ENCODE results near the gene EFCAB12. TPM values are rescaled to one million over a fixed set of nuclear protein-coding genes. Genes with fewer than 3 reads are reported as not detected.

EFCAB12 gene
- total and polyA plus RNA-seq, 2 donors (not counting 3 experiments of a cell fraction or from before 2014, with no cell fraction given): 0.15 to 0.49 TPM

- ChIA-PET POLR2A (no interaction called here), CTCF (no interaction called here)
- H3K9me3 ChIP-seq (replicated peaks; ENCODE audit: control insufficient read depth, insufficient read depth, low read length): no peaks in the 10 kb centered on the region
- BruUV-seq (replicated peaks): no TSS peak
- no peaks in the 10 kb centered on the region for H3K79me2 ChIP-seq (ENCODE audit: control insufficient read depth, insufficient read depth, low read length)
- no peak for TF ChIP-seq MAX (IDR thresholded peaks at IDR 0.05; ENCODE audit: insufficient read depth, insufficient read length)
- no peak for TF ChIP-seq FOS (IDR thresholded peaks at IDR 0.05; ENCODE audit: borderline replicate concordance, insufficient read depth, low read length)
- TF ChIP-seq MYC (IDR thresholded peaks at IDR 0.05; ENCODE audit: low read depth, low read length): no peak
- no peak for TF ChIP-seq JUN (IDR thresholded peaks at IDR 0.05; ENCODE audit: borderline replicate concordance, insufficient read depth, insufficient read length, low read depth)
- TF ChIP-seq EZH2 (IDR thresholded peaks at IDR 0.05; ENCODE audit: borderline replicate concordance, low read depth, low read length, severe bottlenecking): no peak
- no peak for TF ChIP-seq POLR2A (IDR thresholded peaks at IDR 0.05; ENCODE audit: low read depth, low read length)
- TF ChIP-seq GATA2 (IDR thresholded peaks at IDR 0.05; ENCODE audit: insufficient read depth, insufficient read length, low read depth, low read length): no peak
- no peak for TF ChIP-seq CTCF (IDR thresholded peaks at IDR 0.05; ENCODE audit: extremely low read depth in 1 of 2, insufficient read depth in 1 of 2, low read depth in 1 of 2, low read length in 2 of 2)
- TF ChIP-seq POLR2AphosphoS5 (IDR thresholded peaks at IDR 0.05; ENCODE audit: insufficient read depth, low read depth, low read length): no peak
- H4K20me1 ChIP-seq (replicated peaks; ENCODE audit: control insufficient read depth, extremely low read depth, insufficient read depth, low read length): no peaks in the 10 kb centered on the region
- H3K4me3 ChIP-seq (replicated peaks in 1 of 3; ENCODE audit: insufficient read depth in 1 of 3, low read depth in 1 of 3, low read length in 3 of 3): no peak overlapping the region
- no peak overlapping the region for H3K4me2 ChIP-seq (ENCODE audit: insufficient read depth, low read length)
- H2AFZ ChIP-seq (ENCODE audit: low read depth, low read length): no peak overlapping the region
- H3K36me3 ChIP-seq (ENCODE audit: control insufficient read depth in 2 of 2, extremely low read depth in 1 of 2, insufficient read depth in 2 of 2, low read length in 2 of 2): no peaks in the 10 kb centered on the region
- no peak overlapping the region for H3K27ac ChIP-seq (ENCODE audit: insufficient read depth, low read depth, low read length)
- H3K9ac ChIP-seq (replicated peaks; ENCODE audit: extremely low read depth, insufficient read depth, low read length): no peak overlapping the region
- FAIRE-seq: no peak
- DNase-seq (ENCODE audit: low read depth, low spot score): no peak
- intact Hi-C loops (cut with micrococcal nuclease) (no loop called here), dilution Hi-C loops (cut with MboI; ENCODE audit: extremely low pct_ligation_motif_present, low sequenced_read_pairs) (no loop called here)
- H3K9me1 ChIP-seq (replicated peaks; ENCODE audit: control insufficient read depth, extremely low read depth, insufficient read depth, low read length): no peaks in the 10 kb centered on the region
- no peaks in the 10 kb centered on the region for H3K27me3 ChIP-seq (ENCODE audit: control insufficient read depth in 2 of 2, insufficient read depth in 2 of 2, low read length in 2 of 2)
- no peaks in the 10 kb centered on the region for H3K4me1 ChIP-seq (ENCODE audit: control insufficient read depth, extremely low read depth, insufficient read depth, low read length)
Measured at GRCh38 chr3:129366312-129366831, 62.1 kb downstream of the EFCAB12 start.

Data from endothelial cell of umbilical vein (primary cell).